Measurements from ENCODE around the gene NME7.
A peak's percentile ranks its signal among the peaks of the same experiment; 100 is the strongest.
"Not testable (repeated sequence)": the region's sequence is repeated elsewhere in the genome, so short reads cannot be mapped to it uniquely, and the experiment has no call there.

Gene NME7

GRCh38 chr1:169339773-169340172, 27.8 kb downstream of the NME7 start:
- DNase-seq, result no peak

DNA sequence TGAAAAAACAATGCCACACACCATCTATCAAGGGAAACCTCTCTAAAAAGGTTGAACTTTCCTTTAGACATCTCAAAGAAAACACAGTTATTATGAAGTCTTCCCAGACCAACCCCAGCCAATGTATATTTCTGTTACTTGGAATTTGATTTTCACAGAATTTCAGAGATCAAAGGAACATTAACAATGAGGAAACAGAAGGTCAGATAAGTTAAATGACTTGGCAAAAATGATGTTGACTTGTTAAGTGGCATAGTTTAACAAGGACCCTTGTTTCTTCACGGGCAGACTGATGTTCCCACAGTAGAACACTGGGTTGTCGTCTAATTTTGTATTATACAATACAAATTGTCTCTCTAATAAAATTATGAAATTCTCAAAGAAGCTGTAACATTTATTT, 29.0 kb downstream of the NME7 start:
- no peak for DNase-seq

GRCh38 chr1:169336947-169337715, 30.5 kb downstream of the NME7 start:
- not testable (repeated sequence) for DNase-seq

DNA sequence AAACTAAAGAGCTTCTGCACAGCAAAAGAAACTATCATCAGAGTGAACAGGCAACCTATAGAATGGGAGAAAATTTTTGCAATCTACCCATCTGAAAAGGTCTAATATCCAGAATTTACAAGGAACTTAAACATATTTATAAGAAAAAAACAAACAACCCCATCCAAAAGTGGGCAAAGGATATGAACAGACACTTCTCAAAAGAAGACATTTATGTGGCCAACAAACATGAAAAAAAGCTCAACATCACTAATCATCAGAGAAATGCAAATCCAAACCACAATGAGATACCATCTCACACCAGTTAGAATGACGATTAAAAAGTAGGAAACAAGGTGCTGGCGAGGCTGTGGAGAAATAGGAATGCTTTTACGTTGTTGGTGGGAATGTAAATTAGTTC, 32.9 kb downstream of the NME7 start:
- not testable (repeated sequence) for DNase-seq

GRCh38 chr1:169330927-169331326, 36.7 kb downstream of the NME7 start:
- no peak for DNase-seq

GRCh38 chr1:169329383-169329782, 38.2 kb downstream of the NME7 start:
- DNase-seq, result no peak

DNA sequence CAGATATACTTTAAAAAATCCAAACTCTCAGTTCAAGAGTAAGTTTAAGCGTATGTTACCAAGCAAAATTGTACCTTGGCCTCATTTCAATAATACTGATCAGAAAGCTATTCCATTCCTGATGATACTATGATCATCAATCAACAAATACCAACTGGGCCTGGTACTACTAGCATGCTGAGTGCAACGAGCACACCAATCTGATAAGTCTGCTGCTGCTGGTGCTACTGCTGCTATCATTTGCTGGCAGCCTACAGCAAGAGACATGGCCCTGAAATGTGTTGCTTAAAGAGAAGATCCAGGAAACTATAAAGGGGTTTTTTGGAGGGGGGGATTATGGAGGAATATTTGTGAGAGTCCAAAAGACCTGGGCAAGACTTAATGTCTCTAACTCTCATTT, 39.7 kb downstream of the NME7 start:
- no peak for DNase-seq

DNA sequence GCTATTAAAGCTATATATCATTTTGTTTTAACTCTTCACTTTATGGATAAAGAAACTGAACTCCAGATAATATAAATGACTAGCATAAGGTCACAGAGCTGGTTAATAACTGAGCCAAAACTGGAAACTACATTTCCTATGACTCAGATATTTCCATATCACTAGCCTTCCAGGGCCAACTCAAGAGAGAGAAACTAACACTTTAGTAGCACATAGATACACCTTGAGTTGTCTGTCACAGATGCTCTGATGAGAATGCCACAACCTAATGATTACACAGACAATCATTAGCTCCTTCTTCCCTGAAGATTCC, 40.7 kb downstream of the NME7 start:
- no peak for DNase-seq

DNA sequence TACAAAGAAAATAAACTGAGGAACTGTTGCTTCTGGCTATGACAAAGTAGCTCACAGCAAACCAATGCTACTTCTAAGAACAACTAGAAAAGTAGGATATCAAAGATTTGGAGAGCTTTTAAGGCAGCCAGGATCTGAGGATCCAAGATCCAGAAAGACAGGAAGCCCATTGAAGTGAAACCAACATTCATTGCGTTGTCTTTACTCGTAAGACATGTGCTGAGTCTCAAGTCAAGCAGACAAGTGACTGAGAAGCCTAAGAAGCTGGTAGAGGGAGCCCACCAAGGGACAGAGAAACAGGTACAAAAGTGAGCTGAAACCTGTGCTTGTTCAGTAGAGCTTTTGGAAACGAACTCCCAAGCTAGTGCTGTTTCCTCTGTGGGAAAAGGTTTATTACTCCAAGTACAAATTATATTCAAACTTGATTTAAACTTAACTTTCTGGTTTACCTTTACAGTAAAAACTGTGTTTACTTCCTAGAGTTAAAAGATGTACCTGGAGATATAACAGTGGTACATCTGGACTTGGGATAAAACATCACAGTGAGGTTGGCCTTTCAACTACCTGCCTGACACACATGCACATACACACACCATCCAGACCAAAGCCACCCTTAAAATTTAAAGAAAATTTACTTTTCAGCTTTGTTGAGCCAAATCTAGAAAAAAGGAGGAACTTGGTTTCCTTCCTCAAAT, 41.2 kb downstream of the NME7 start:
- no peak for DNase-seq

- DNase-seq, result no peak
Measured at GRCh38 chr1:169325117-169325516, 42.5 kb downstream of the NME7 start.

- DNase-seq, result no peak
Measured at GRCh38 chr1:169322138-169322537, 45.5 kb downstream of the NME7 start.

GRCh38 chr1:169321539-169321938, 46.1 kb downstream of the NME7 start:
- DNase-seq, result peak; percentile 31

DNA sequence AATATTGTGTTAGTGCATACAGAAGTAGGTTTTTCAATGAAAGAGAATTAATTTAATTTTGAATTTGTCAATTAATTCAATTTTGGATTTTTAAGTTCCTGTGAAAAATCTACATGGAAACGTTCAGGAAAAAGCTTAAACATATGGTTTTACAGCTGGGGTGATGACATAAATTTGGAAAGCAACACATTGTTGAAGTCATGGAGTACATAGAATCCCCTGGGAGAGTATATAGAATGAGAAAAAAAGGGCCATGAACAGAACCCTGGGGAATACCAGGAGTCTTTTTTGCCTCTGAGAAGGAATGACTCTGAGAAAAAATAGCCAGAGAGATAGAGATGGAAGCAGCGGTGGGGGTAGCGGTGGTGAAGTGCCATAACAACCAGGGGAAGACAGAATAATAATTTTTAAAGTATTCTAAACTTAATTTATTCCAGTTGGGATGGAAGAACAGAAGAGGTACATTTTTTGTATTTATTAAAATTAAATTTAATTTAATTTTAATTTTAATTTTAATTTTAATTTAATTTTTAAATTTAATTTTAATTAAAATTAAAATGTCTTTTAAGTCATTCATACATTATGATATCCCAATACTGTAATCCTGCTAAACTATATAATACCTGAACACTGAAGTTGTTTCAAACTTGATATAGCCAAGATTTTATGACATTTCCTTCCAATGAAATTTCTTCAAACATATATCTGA, 48.9 kb downstream of the NME7 start:
- peak; percentile 73 for DNase-seq

GRCh38 chr1:169316556-169316955, 51.0 kb downstream of the NME7 start:
- no peak for DNase-seq

GRCh38 chr1:169312084-169312954, 55.3 kb downstream of the NME7 start:
- DNase-seq, result no peak

GRCh38 chr1:169309178-169310166, 58.1 kb downstream of the NME7 start:
- peak; percentile 4 for DNase-seq

- DNase-seq, result peak; percentile 32
Measured at GRCh38 chr1:169308313-169309039, 59.1 kb downstream of the NME7 start.

DNA sequence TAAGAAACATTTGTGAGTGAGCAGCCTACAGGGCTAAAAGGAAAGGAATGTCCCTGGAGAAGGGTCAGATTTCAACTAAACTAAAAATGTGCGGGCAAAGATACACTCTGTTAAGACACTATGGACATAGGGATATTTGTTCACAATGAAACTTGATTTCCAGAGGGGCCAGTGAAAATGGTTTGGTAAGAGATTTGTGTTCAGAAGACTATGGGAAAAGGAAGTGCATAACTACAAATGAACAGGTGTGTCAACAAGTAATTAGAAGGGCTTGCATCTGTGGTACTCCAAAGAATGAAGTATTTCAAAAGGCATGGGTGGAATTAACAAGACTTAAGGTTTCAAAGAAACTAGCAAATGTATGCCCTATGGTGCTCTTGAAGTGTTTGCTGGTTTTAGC, 60.4 kb downstream of the NME7 start:
- no peak for DNase-seq

- no peak for DNase-seq
Measured at GRCh38 chr1:169305948-169306347, 61.6 kb downstream of the NME7 start.

DNA sequence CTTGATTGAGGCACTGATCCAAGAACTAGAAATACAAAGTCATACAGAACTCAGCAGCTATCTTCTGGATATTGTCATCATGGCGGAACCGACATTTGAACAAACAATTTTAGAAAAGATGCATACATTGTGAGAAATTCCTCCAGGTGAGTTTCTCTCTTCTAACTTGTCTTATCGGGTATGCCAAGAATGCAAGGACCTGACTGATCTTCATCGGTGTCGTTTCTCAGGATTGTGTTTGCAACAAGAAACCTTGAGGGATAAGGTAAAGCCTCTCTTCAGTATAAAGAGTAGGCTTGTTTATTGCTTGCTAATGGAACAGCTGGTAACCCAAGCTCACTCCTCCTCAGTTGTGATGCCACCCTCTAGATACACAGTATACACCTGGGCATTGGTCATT, 62.2 kb downstream of the NME7 start:
- DNase-seq, result no peak

DNA sequence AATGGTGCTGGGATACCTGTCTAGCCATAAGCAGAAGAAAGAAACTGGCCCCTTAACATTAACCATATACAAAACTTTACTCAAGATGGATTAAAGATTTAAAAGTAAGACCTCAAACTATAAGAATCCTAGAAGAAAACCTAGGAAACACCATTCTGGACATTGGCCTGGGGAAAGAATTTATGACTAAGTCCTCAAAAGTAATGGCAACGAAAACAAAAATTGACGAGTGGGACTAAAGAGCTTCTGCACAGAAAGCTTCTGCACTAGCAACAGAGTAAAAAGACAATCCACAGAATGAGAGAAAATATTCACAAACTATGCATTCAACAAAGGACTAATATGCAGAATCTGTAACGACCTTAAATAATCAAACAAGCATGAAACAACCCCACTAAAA, 66.7 kb downstream of the NME7 start:
- DNase-seq, result no peak

Data from NCI-H2171 (cell line).